ENCODE data around the gene DENND1C. TPM values are rescaled to one million over a fixed set of nuclear protein-coding genes. Genes with fewer than 3 reads are reported as not detected.

The DENND1C gene
- total and polyA plus RNA-seq, 2 experiments from 2014 or later, result 3.1 to 6.1 TPM

- no peak for TF ChIP-seq EZH2 (IDR thresholded peaks at IDR 0.05; ENCODE audit: low read depth, unreplicated experiment)
- TF ChIP-seq ETS1 (IDR thresholded peaks at IDR 0.05), result no peak
- no peak for TF ChIP-seq EZH2phosphoT487 (IDR thresholded peaks at IDR 0.05; ENCODE audit: unreplicated experiment)
- no peak for TF ChIP-seq ZNF114 (CRISPR knock-in tag; IDR thresholded peaks at IDR 0.05)
- no peak for TF ChIP-seq ZNF331 (CRISPR knock-in tag; IDR thresholded peaks at IDR 0.05; ENCODE audit: low read depth)
- no peak for TF ChIP-seq JUNB (IDR thresholded peaks at IDR 0.05; ENCODE audit: unreplicated experiment)
These were observed 14.2 kb downstream of the DENND1C start (continued) for GRCh38 chr19:6467384-6467783.

GRCh38 chr19:6466526-6467248 lies 14.9 kb downstream of the DENND1C start:
- H3K79me2 ChIP-seq (replicated peaks; ENCODE audit: insufficient read depth), result peaks cover 6% of the 10 kb centered on the region; the same call in 1 of the 2 replicates
- 0 out of 2 replicates have a peak, but pooled peaks cover 6% of the 10 kb centered on the region for H3K4me1 ChIP-seq (ENCODE audit: insufficient read depth)
- TF ChIP-seq STAT1 (IDR thresholded peaks at IDR 0.05; ENCODE audit: unreplicated experiment), result no peak
- TF ChIP-seq ETS1 (IDR thresholded peaks at IDR 0.05), result no peak
- no peaks in the 10 kb centered on the region for H3F3A ChIP-seq (replicated peaks; ENCODE audit: low read depth)
- no peaks in the 10 kb centered on the region for H4K20me1 ChIP-seq (replicated peaks; ENCODE audit: insufficient read depth)
- H3K4me3 ChIP-seq, result no peak overlapping the region
- H3K9me2 ChIP-seq (ENCODE audit: insufficient read depth), result no peaks in the 10 kb centered on the region
- ATAC-seq, result no peak
- peaks cover 5% of the 10 kb centered on the region; the same call in 1 of the 2 replicates for H3K27me3 ChIP-seq (ENCODE audit: insufficient read depth)
- no peak overlapping the region for H2AFZ ChIP-seq
- DNase-seq (ENCODE audit: low spot score), result no peak
- no peak overlapping the region for H3K27ac ChIP-seq (ENCODE audit: low read depth)
- no peak overlapping the region for H3K27ac Mint-ChIP-seq
- H3K4me3 Mint-ChIP-seq, result no peak overlapping the region
- no peaks in the 10 kb centered on the region for H3K9me3 Mint-ChIP-seq
- peaks cover 19% of the 10 kb centered on the region for H3K36me3 Mint-ChIP-seq (ENCODE audit: low read depth)
- no peak overlapping the region for H3K4me2 ChIP-seq
- peaks cover 18% of the 10 kb centered on the region; the same call in 2 of the 3 replicates for H3K4me1 Mint-ChIP-seq
- no peaks in the 10 kb centered on the region for H3K36me3 ChIP-seq (ENCODE audit: insufficient read depth)
- H3K27me3 Mint-ChIP-seq (ENCODE audit: insufficient read depth, low read depth, poor library complexity), result peaks cover 16% of the 10 kb centered on the region

GRCh38 chr19:6465663-6466062 lies 15.9 kb downstream of the DENND1C start:
- Histone ChIP-seq H4K20me1 (replicated peaks; ENCODE audit: insufficient read depth) (no peaks in the 10 kb centered on the region), H2AFZ (no peak overlapping the region), H3K4me2 (no peak overlapping the region), H3K4me3 (no peak overlapping the region), H3K27ac (ENCODE audit: low read depth) (no peak overlapping the region), H3K36me3 (ENCODE audit: insufficient read depth) (no peaks in the 10 kb centered on the region), H3K9me2 (ENCODE audit: insufficient read depth) (no peaks in the 10 kb centered on the region), H3K27me3 (ENCODE audit: insufficient read depth) (peaks cover 5% of the 10 kb centered on the region; the same call in 1 of the 2 replicates), H3K79me2 (replicated peaks; ENCODE audit: insufficient read depth) (peaks cover 6% of the 10 kb centered on the region; the same call in 1 of the 2 replicates), H3F3A (replicated peaks; ENCODE audit: low read depth) (no peaks in the 10 kb centered on the region), H3K4me1 (ENCODE audit: insufficient read depth) (0 out of 2 replicates have a peak, but pooled peaks cover 6% of the 10 kb centered on the region)
- Mint-ChIP-seq H3K4me3 (peak overlapping the region; percentile 83), H3K27ac (no peak overlapping the region), H3K9me3 (no peaks in the 10 kb centered on the region), H3K27me3 (ENCODE audit: insufficient read depth, low read depth, poor library complexity) (peaks cover 16% of the 10 kb centered on the region), H3K4me1 (peaks cover 11% of the 10 kb centered on the region; the same call in 2 of the 3 replicates), H3K36me3 (ENCODE audit: low read depth) (peaks cover 19% of the 10 kb centered on the region)
- DNase-seq (ENCODE audit: low spot score), result no peak
- ATAC-seq, result no peak
- TF ChIP-seq POLR2AphosphoS5 (IDR thresholded peaks at IDR 0.05; ENCODE audit: low read depth), result no peak
- no peak for TF ChIP-seq CREB1 (CRISPR knock-in tag; IDR thresholded peaks at IDR 0.05; ENCODE audit: low read depth)
- TF ChIP-seq NANOG (IDR thresholded peaks at IDR 0.05; ENCODE audit: borderline replicate concordance), result no peak
- no peak for TF ChIP-seq JUNB (IDR thresholded peaks at IDR 0.05; ENCODE audit: unreplicated experiment)
- TF ChIP-seq ETS1 (IDR thresholded peaks at IDR 0.05), result no peak
- TF ChIP-seq EZH2 (IDR thresholded peaks at IDR 0.05; ENCODE audit: low read depth, unreplicated experiment), result no peak
